Parathyroid adenoma (tissue), 2 donors: ENCODE data around the gene NAALADL2.

Experiments used
- H2AFZ ChIP-seq: fragments of 300-600 bp; sonication (generic); one replicate; pipeline ENCODE4 v1.7.0; 2017; ENCODE audit warnings: antibody characterized with exemption, mild to moderate bottlenecking
- H3K27ac ChIP-seq: fragments of 300-600 bp; sonication (generic); one replicate; pipeline ENCODE4 v1.7.0; 2017
- H3K27me3 ChIP-seq: fragments of 300-600 bp; sonication (generic); one replicate; pipeline ENCODE4 v1.7.0; 2017; ENCODE audit warnings: low read length; ENCODE audit not compliant: control insufficient read depth, insufficient read depth
- H3K36me3 ChIP-seq: fragments of 300-600 bp; sonication (generic); one replicate; pipeline ENCODE4 v1.7.0; 2017; ENCODE audit warnings: low read length; ENCODE audit not compliant: control insufficient read depth, insufficient read depth
- H3K4me1 ChIP-seq: fragments of 300-600 bp; sonication (generic); one replicate; pipeline ENCODE4 v1.7.0; 2017; ENCODE audit warnings: control low read depth
- H3K4me2 ChIP-seq: fragments of 300-600 bp; sonication (generic); one replicate; pipeline ENCODE4 v1.7.0; 2017; ENCODE audit warnings: low read length
- H3K4me3 ChIP-seq: fragments of 300-600 bp; sonication (generic); one replicate; pipeline ENCODE4 v1.7.0; 2017; ENCODE audit warnings: low read depth, low read length
- H3K79me2 ChIP-seq: fragments of 300-600 bp; sonication (generic); one replicate; pipeline ENCODE4 v1.7.0; 2017; ENCODE audit warnings: control low read depth
- H3K9ac ChIP-seq: fragments of 300-600 bp; sonication (generic); one replicate; pipeline ENCODE4 v1.7.0; 2017; ENCODE audit warnings: mild to moderate bottlenecking
- H3K9me3 ChIP-seq: fragments of 300-600 bp; sonication (generic); one replicate; pipeline ENCODE4 v1.7.0; 2017; ENCODE audit warnings: low read length; ENCODE audit not compliant: control insufficient read depth
- TF ChIP-seq, protein P1 (sequence below): fragments of 300-600 bp; sonication (generic); IDR thresholded peaks from one replicate; pipeline ENCODE4 v1.7.0; 2017; ENCODE audit warnings: antibody characterized with exemption, mild to moderate bottlenecking
- donor health status: primary hyperparathyroidism.

NAALADL2 gene

DNA sequence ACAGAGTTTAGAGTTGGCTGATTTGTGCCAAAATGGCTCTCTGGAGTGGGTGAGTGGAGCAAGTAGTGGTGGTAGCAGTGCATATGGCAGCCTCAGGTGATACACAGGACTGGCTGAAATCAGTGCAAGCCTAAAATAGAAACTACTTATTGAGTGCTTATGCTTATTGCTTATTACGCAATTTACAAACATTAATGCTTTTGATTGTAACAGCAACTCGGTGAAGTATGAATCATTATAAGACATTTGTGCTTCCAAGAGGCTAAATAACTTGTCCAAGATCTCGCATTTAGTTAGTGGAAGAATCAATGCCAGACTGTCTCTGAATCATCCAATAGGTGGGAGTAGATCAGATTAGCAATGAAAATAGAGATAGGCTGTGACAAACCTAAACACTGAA is 353.8 kb downstream of the NAALADL2 start:
- TF ChIP-seq, protein P1, sequence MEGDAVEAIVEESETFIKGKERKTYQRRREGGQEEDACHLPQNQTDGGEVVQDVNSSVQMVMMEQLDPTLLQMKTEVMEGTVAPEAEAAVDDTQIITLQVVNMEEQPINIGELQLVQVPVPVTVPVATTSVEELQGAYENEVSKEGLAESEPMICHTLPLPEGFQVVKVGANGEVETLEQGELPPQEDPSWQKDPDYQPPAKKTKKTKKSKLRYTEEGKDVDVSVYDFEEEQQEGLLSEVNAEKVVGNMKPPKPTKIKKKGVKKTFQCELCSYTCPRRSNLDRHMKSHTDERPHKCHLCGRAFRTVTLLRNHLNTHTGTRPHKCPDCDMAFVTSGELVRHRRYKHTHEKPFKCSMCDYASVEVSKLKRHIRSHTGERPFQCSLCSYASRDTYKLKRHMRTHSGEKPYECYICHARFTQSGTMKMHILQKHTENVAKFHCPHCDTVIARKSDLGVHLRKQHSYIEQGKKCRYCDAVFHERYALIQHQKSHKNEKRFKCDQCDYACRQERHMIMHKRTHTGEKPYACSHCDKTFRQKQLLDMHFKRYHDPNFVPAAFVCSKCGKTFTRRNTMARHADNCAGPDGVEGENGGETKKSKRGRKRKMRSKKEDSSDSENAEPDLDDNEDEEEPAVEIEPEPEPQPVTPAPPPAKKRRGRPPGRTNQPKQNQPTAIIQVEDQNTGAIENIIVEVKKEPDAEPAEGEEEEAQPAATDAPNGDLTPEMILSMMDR: no peak
- H3K9ac ChIP-seq: no peak overlapping the region
- no peaks in the 10 kb centered on the region for H3K36me3 ChIP-seq
- H3K4me1 ChIP-seq: no peaks in the 10 kb centered on the region
- H3K4me3 ChIP-seq: no peak overlapping the region
- no peak overlapping the region for H3K27ac ChIP-seq
- no peaks in the 10 kb centered on the region for H3K9me3 ChIP-seq
- no peak overlapping the region for H3K4me2 ChIP-seq
- H3K79me2 ChIP-seq: no peaks in the 10 kb centered on the region
- no peaks in the 10 kb centered on the region for H3K27me3 ChIP-seq
- H2AFZ ChIP-seq: no peak overlapping the region

DNA sequence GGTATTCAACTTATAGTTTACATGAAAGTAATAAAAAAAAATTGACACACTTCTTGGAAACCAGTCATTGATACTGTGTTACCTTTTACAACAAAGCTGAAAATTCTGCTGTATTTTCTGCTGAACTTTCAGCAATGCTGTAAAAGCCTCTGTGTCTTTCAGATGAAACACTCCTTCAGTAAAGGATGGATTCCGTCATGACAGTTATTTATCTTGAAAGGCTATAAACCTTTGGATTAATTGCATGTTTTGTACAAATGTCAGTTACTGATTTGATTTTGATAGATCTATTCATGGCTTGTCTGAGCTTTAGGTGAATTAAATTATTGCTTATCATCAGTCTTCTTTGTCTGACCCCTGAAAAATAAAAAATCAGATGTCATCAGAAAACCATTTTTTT is 355.1 kb downstream of the NAALADL2 start:
- TF ChIP-seq, protein P1: no peak
- H3K36me3 ChIP-seq: no peaks in the 10 kb centered on the region
- H3K4me1 ChIP-seq: no peaks in the 10 kb centered on the region
- no peaks in the 10 kb centered on the region for H3K27me3 ChIP-seq
- no peaks in the 10 kb centered on the region for H3K9me3 ChIP-seq
- H3K27ac ChIP-seq: no peak overlapping the region
- no peak overlapping the region for H3K4me2 ChIP-seq
- no peak overlapping the region for H2AFZ ChIP-seq
- H3K79me2 ChIP-seq: no peaks in the 10 kb centered on the region
- no peak overlapping the region for H3K4me3 ChIP-seq
- no peak overlapping the region for H3K9ac ChIP-seq

DNA sequence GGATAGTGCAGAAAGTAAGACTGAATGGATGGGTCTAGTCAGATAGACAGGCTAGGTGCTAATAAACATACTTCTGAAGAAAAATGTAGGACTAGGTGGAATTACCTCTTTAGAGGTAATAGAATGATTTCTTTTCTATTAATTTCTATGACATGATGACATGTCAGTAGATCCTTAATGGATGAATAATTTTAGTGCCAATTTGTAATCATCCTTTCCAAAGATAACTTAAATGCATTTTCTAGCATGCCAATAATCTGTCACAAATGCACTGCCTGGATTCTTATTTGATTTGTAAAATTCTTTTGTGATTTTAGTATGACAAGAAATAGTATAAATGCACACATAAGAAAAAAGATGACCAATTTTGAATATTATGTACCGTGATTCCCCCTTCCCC is 356.7 kb downstream of the NAALADL2 start:
- Histone ChIP-seq H3K4me1 (no peaks in the 10 kb centered on the region), H3K9ac (no peak overlapping the region), H3K27ac (no peak overlapping the region), H2AFZ (no peak overlapping the region), H3K9me3 (no peaks in the 10 kb centered on the region), H3K27me3 (no peaks in the 10 kb centered on the region), H3K4me3 (no peak overlapping the region), H3K79me2 (no peaks in the 10 kb centered on the region), H3K36me3 (no peaks in the 10 kb centered on the region), H3K4me2 (no peak overlapping the region)
- TF ChIP-seq, protein P1: no peak

DNA sequence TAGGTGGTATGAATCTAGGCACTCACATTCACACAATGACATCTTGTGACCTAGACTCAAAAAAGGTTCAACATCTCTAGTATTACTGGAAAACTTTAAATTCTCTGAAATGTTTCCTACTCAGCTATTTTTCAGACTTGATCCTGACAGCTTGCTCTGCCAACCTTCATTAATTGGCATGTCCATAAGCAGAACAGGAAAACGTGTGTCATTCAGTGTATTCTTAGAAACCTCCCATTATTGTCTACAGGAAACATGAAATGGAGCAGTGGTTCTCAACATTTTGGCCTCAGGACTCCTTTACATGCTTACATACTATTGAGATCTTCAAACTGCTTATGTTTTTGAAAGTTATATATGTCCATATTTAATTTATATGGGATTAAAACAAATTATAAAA is 363.2 kb downstream of the NAALADL2 start:
- Histone ChIP-seq H3K27me3 (no peaks in the 10 kb centered on the region), H3K9me3 (no peaks in the 10 kb centered on the region), H3K9ac (no peak overlapping the region), H3K36me3 (no peaks in the 10 kb centered on the region), H3K4me1 (no peaks in the 10 kb centered on the region), H3K4me3 (no peak overlapping the region), H3K4me2 (no peak overlapping the region), H2AFZ (no peak overlapping the region), H3K79me2 (no peaks in the 10 kb centered on the region), H3K27ac (no peak overlapping the region)
- TF ChIP-seq, protein P1: no peak

DNA sequence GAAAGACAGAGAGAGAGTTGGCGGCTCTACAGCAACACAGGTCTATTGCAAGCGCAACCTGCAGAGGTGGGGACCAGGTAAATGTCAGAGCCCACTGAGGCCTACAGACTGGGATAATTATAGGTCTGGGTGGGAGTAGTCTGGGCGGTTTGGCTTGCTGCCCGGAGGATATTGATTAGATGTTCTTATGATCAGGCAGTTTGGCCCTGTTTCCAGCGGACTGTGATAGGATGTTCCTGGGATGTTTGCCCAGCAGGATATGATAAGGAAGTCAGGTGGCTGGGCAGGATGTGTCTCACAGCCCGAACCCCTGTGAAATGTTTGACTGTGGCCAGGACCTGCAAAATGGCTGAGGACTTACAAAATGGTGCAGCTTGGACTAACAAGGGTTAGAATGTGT is 364.9 kb downstream of the NAALADL2 start:
- no peaks in the 10 kb centered on the region for H3K79me2 ChIP-seq
- H3K4me1 ChIP-seq: no peaks in the 10 kb centered on the region
- H3K36me3 ChIP-seq: no peaks in the 10 kb centered on the region
- H3K27ac ChIP-seq: no peak overlapping the region
- H3K4me3 ChIP-seq: no peak overlapping the region
- TF ChIP-seq, protein P1: no peak
- no peak overlapping the region for H3K9ac ChIP-seq
- no peaks in the 10 kb centered on the region for H3K9me3 ChIP-seq
- no peaks in the 10 kb centered on the region for H3K27me3 ChIP-seq
- H3K4me2 ChIP-seq: no peak overlapping the region
- no peak overlapping the region for H2AFZ ChIP-seq
